EH (cell line): ENCODE measurements around the gene WIPF2.

Experiments used
- DNase-seq: peaks from one replicate; pipeline ENCODE4 v3.0.0-alpha.2; 2015; ENCODE audit warnings: low read depth

The WIPF2 gene

DNA sequence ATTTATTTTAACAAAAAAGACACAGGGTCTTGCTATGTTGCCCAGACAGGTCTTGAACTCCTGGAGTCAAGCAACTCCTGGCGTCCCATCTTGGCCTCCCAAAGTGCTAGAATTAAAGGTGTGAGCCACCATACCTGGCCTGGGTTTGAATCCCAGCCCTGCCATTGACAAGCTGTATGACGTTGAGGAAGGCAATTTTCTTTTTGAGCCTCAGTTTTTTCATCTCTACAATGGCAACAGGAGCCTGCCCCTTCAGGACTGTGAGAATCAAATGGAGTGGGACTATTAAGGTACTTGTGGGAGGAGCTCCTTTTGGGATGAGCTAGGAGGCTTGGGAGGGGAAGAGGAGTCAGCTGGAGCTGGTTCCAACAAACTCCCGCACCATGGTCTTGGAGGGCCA is 96.1 kb downstream of the WIPF2 start:
- no peak for DNase-seq

DNA sequence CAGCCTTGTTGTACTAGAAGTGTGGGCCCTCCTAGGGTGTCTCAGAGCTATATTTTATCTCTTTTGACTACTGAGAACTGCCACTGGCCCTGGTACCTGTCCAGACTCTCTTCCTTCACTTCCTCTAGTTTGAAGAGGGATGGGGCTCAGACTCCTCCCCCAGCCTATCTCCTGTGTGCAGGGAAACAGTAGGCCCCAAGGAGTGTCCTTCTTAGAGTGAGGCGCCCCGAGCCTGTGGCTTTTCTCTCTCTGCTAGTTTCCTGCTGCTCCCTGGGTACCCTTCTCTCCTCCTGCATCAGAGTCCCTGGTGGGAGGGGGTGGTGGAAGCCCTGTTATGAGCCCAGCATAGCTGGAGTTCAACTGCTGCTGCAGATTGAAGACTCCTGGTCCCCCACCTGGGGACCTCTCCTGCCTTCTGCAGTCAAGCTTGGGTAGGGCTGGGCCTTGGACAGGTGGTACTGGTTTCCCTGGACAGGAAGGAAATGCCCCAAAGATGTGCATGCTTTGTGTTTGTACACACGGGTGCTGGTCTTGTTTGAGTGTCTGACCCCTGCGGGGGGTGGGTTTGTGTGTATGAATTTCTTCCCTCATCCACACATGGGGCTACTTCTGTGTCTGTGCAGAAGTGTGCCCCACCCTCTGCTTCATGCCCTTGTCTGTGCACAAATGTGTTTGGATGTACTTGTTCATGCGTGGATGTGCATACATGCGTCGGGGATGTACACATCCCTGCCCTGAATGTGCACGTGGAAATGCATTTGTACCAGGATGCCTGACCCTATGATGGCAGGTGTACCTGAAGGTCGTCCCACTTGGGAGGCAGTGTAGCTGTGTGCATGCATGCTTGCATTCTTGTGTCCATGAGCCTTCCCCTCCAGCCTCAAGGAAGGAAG is 96.8 kb downstream of the WIPF2 start:
- DNase-seq: no peak

DNA sequence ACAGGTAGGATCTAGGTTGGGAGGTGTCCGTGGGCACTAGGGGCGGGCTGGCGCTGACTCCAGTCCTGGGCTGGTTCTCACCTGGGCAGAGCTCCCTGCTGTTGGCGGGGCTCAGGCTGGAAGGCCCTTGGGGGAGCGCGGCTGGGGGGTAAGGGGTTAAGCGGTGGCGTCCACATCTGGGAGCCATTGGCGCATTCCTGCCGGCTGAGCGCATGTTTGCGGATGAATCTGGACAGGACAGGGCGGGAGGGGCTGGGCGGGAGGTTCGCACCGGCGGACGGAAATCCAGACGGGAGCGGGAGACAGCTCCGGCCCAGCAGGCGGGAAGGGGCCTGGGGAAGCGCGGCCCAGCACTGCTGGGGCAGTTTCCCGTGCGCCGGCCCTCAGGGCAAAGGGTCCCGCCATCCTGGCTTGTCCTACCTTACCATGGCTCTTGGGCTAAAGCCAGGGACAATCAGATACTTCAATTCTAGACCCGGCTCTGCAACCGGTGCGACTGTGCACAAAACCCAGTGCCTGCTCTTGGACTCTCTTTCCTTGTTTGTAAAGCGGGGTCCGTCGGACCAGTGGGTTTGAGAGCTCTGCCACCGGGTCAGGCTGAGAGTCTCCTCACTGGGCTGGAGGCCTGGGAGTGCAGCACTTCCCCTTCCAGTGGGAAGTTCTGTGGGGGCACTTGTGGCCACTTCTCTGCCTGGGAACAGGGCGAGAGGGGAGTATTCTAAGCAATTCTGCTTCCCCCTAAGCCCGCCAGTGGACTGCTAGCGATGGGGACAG is 97.7 kb downstream of the WIPF2 start:
- DNase-seq: peak; percentile 85

DNA sequence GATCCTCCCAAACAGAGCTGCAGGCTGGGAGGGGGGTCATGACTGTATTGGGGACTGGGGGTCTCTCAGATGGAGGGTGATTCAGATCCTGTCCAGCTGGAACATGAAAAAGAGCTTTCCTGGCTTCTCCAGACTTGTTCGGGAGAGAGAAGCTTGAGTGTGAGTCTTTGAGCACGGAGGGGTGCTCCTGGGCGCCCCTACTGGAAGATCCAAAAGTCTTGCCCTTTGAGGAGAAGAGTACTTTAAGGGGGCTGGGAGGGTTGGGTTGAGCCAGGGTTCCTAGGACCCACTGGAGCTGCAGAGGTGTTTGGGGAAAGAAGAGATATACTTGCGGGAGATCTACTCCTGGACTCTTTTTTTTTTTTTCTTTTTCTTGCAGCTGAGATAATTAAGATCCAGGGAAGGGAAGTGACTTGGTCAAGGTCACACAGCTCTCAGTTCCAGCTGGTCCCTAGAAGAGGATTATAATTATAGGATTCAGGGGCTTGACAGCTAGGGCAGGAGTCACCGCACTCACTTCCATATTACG is 98.3 kb downstream of the WIPF2 start:
- DNase-seq: peak; percentile 79

DNA sequence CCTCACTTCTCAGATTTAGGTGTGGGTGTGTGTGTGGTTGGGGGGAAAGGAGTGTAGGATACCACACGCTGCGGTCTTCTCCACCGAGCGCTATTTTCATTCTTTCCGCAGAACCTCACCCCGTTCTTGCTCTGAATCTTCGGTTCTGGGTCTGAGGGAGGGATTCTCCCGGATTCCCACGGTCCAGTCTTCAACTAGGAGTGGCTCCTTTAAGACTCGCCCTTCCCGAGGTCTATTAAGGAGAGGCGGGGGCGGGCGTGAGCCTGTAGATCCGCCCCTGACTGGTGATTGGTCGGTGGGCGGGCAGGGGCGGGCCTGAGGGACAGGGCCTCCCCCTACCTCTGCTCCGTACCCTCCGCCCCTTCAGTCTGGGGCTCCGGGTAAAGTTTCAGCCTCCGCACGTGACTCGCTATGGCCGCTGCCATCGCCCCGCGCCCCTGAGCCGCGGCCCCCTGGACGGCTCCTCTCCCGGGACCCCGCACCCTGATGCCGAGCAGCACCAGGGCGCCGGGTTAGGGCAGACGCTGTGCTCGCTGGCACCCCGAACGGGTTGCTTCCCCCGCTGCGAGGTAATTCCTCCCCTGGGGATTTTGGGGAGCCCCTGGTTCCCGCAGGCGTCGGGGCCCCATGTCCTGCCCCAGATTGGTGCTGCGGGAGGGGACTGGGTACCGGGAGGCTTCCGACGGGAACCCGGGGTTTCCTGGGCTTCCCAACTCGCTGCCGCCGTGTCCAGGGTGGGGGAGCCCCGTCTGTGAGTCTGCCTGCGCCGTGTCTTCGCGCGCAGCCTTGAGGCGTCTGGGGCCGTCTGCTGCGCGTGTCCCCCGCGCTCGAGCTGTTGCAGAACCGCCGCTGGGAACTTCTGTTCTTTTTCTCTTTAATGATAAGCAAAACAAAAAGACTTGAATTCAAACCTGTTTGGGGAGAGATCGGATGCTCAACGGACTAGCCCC is 99.1 kb downstream of the WIPF2 start:
- DNase-seq: peak; percentile 98

DNA sequence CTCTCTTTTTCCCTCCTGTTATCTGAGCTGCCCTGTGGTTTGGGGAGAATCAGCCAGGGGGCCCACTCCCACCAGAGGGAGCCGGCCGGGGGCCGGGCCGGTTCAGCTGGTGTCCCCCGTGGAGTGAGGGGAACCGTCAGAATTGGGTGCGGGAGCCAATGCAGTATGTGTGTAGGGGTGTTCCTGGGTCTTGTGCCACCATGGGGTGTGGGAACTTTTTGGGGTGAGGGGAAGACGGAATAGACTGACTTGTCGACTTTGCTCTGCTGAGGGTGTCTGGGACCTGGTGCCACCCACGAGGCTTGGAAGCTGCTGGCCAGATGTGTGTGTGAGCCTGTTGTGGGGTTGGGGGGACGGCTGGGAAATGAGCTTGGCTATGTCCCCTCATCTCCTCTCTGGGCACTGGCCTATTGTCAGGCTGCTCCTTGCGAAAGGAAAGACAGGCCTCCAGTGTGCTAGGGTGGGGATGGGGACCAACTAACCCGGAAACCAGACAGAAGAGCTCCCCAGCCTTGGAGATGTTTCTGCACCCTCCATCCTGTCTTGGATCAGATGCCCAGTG is 99.8 kb downstream of the WIPF2 start:
- peak; percentile 30 for DNase-seq

DNA sequence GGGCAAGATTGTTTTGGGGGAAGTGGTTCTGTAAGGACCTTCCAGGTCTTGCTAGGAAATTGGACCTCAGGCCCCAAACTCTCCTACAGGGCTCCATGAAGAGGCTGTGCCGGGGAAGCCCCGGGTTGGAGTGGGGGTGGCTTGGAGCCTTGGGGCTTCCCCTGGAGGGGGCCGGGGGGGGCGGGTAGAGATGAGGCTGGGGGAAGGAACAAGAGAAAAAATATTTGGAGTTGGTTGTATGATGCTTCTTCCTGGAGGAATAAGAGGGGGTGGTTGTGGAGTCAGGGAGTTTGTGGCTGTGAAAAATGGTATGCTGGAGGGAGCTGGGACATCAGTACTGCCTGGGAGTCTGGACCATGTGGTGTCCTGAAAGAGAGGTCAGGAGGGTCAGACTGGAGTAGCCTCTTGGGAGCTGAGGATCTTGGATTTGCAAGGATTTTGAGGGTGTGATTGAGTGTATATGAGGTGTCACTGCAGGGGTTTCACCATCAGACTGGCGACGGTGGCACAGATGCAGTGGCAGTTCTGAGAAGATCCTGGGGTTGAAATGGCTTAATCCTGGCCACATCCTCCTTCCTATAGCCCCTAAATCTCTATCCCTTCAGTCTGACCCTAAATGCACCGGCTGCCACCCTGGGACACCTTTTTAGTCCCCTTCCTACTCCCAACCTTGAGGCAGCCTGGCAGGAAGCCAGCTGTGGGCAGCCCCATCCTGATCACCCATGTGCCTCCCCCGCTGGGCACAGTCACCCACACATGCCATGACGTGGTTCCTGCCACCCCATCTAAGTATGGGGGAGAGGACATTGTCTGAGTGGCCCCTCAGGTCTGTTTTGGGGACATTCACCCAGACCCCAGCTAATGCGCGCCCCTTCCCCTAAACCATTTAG is 100.8 kb downstream of the WIPF2 start:
- DNase-seq: no peak

DNA sequence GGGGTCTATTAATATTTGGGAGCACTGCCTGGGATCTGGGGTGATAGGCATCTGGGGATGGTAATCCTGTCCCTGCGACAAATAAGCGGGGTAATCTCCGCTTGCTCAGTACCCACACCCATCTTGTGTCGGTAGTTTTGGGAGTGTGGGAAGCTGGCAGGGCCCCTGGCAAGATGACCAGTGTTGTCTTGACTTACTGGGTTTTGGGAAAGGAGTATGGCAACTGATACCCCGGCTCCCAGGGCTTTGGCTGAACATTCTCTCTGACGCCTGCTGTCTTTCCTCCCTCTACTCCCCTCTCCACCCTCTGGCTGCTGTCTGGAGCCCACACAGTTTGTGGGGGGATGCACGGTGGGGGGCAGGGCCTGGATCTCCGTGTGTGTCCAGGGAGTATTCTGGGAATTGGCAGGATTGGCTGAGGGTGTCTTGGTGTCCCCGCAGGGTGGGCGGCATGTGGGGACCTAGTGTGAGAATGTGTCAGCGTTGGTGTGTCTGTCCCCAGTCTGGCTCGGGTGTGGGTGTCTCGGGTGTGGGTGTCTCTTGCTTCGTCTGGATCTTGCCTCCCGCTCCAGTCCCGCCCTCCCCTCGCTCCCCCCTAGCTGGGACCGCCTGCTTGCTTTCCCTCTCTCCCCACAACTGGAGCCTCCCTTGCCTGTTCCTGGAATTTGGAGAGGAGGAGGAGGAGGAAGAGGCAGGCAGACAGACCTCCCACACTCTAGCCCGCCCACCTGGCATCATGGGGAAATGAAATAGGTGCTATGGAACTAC is 101.8 kb downstream of the WIPF2 start:
- peak; percentile 69 for DNase-seq

DNA sequence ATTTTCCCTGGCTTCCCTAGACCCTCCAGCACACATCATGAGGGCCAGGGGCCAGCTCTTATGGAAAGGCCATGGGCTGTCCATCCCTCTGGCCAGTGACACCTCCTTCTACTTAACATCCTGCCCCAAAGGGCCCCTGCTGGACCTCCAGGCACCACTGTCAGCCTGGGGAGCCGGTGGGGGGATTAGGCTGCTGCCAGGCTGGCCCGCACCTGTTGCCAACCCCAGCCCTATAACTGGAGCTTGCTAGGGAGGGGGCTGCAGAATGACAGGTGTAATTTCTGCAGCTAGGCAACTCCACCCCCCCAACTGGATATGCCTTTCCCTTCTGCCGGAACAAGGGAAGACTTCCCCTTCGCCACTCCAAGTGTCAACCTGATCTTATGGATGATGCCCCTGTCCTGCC is 102.4 kb downstream of the WIPF2 start:
- no peak for DNase-seq

DNA sequence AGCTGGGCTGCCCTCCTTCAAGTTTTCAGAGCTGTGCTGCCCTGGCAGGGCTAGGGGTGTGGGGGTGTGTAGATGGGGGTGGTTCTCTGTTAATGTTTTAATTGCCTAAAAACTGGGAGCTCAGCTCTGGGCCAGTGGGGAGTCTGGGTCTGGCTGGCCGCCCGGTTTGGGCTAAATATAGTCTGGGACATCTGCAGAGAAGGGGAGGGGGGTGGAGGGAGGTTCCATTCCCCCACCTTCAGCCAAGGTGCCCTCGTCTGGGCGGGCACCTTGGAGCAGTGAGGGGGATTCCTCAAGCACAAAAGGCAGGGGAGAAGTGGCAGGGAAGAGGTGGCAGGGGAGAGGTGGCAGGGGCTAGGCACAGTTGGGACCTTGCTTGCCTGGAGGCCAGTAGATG is 102.9 kb downstream of the WIPF2 start:
- peak; percentile 58 for DNase-seq

DNA sequence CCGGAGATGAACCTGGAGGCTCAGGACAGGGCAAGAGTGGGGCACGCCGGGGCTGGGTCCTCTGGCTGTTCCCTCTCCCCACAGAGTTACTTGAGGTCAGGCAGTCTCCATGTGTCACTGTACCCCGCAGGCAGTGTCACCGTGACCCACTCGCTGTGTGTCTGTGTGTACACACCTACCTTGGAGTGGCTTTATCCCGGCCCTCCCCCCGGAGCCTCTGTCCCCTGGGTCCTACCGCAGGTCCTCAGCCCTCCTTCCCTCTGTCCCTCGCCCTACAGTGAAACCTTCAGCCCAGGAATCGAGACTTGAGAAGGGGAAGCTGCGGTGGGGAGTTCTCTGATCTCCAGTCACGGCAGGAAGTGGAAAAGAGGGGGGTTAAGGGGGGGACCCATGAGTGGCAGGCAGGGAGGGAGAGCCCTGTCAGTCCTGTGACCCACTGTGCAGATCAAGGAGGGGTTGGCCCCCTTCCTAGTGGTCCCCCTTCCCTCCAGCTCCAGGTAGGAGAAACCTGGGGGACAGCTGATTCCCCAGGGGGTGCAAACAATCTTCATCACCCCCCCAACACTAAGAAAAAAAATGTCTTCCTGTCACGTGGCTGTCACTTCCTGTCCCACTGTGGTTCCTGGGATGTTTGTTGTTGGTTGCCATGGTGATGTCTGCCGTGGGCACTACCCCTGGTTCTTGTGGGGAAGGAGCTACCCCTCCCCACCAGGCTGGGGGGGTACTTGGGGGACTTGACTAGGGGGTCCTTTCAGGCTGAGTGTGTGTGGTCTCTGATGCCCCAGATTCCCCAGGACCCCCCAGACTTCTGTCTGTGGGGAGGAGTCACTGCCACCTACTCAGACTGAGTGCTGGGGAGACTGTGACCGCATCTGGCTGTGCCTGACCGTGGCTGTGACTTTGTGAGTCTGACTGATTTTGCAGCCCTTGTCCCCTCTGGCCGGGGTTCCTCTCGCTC is 103.5 kb downstream of the WIPF2 start:
- peak; percentile 92 for DNase-seq

DNA sequence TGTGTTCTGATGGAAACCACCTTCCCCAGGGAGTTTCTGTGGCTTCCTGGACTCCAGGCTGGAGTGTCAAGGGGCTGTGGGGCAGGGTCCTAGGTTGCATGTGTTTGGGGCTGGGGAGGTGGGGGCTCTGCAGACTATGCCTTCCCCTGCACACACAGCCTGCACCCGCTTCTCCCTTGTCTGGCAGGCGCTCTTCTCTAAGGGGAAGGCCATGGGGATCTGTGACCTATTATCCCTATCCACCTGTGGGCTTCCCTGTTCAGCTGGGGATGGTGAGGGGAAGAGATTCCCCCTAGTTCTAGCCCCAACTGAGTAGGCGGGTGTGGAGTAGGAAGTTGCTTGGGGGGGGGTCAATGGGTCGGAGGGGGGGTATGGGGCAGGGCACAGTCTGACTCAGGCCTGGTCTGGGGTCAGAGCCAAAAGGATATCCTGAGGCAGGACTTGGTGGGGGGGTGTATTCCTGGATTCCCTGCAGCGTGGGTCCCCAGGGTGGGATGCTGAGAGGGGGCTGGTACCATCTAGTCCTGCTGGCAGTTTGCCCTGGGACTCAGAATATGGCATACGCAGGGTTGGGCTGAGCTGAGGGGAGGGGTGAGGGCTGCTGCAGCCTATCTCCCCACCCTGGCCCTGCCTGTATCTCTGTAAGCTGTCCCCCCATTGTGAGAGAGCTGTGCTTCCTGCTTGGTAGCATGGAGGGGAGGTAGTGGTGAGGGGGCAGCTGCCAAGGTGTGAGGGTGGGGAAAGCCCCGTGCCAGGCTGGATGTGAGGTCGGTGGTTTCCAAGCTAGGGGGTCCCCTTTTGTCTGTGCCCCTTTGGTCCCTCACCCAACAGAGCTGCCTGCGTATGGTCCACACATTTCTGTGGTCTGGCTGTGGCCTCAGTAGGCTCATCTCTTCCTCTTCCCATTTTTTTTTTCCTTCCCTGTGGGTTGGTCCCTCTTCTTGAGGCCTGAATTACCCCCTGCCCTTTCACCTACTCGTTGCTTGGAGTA is 104.6 kb downstream of the WIPF2 start:
- peak; percentile 77 for DNase-seq

DNA sequence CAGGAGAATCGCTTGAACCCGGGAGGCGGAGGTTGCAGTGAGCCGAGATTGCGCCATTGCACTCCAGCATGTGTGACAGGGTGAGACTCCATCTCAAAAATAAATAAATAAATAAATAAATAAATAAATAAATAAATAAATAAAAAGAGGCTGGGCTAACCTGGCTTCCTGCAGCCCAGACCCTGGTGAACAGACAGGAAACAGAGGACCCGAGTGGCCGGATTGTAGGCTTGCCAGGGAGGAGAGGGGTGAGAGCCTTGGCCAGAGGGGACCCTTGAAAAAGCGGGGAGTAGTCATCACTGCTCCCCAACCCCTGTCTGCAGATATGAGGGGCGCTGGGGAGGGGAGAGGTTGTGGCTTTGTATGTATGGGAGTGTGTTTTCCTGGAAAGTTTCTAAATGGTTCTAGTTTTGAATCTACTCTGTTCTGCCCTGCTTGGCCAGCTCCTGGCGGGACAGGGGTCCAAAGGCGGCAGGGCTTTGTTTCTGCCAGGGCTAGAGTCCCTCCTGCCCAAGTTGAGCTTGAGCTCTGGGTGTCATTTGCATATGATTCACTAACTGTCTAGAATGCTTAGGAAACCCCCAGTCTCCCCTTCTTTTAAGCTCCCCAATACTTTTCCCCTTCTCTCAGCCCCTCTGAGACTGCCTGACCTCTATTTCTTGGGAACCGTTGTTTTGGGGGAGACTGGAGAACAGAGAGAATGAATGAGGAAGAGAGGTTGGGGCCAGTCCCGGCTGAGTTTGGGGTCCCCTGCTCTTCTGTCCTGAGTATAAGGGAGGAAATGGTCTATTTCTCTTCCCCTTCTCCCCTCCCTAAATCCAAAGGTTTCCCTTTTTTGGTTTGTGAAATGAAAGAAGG is 106.3 kb downstream of the WIPF2 start:
- DNase-seq: no peak

DNA sequence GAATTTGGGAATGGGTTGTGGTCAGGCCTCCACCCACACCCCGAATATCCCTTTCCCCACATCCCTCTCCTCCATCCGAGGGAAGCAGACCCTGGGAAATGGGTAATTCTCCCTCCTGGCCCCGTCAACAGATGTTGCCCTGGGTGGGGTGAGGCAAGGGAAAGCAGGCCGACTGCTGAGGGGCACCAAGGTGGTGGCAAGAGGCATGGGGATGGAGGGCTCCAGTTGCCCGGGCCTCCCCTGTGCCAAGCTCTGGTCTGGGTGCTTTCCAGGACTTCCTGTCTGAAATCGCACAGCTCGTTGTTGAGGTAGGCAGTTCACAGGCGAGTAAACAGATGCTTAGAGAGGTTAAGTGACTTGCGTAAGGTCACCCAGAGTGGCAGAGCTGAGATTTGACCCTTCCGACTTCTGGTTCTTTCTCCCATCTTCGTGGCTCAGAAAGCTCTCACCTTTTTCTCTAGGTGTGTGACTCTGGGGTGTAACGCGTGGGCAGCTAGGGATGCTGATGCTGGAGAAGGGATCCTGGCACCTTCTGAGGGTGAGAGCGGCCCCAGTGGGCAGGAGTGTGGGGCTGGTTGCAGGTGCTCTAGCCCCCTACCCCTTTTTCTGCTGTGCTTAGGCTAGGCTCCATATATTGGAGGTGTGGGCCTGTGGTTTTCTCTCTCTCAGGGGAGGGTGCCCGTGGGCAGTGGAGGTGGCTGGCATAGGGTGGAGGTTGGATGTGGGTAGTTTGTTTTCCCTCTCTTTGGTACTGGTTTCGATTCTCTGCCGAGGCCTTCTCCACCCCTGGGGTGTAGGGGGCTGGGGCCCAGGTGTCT is 107.1 kb downstream of the WIPF2 start:
- no peak for DNase-seq

DNA sequence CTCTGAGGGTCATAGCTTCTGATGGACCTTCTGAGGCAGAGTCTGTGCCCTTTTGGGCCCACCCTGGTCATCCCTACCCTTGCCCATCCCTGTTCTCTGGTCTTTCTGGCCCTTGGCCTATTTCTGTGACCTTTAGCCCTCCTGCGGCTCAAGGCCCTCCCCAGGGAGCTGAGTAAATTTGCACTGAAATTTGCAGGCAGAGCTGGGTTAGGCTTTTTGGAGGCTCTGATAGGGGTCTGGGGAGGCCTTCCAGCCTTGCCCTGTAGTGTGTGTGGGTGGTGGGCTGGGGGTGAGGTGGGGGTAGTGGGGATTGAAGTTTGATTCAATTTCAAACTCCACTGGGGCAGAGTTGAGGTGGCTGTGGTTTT is 107.7 kb downstream of the WIPF2 start:
- no peak for DNase-seq
